ENCODE data around the gene NTSR1.

DNA sequence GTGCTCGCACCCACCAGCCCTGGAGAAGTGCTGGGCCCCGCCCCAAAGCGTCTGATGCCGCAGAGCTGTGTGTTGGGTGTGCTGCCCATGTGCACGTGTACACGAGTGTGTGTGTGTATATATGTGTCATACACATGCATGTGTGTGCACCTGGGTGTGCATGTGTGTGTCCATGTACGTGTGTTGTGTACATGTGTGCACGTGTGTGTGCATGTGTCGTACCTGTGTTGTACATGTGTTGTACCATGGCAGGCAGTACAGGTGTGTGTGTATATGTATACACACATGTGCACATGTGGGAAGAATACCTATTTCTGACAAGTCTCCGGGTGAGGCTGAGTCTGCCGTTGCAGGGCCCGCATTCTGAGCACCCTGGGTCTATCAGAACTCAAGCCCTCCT, 81.4 kb downstream of the NTSR1 start:
- TF ChIP-seq CTCF (IDR thresholded peaks at IDR 0.05), result no peak
- no peak for TF ChIP-seq POLR2AphosphoS5 (IDR thresholded peaks at IDR 0.05; ENCODE audit: low read depth, low read length)

All from Panc1 (cell line).